Lower leg skin (tissue), 4 donors: Measurements from ENCODE around the gene TMEM198. TPM values are rescaled to one million over a fixed set of nuclear protein-coding genes. Genes with fewer than 3 reads are reported as not detected.

Experiments
- DNase-seq, 2 donors: peaks; one replicate each; pipeline ENCODE4 v3.0.0-alpha.2; 2019; ENCODE audit warnings: low spot score in 2 of 2
- H3K4me3 ChIP-seq: fragments of 200-600 bp; sonication (generic); 2 replicates; pipeline ENCODE4 v1.5.1; 2017; ENCODE audit warnings: mild to moderate bottlenecking, low read depth; ENCODE audit not compliant: poor library complexity, severe bottlenecking
- CTCF ChIP-seq, 3 donors: fragments of 450-650 bp; IDR thresholded peaks; one replicate each; pipeline ENCODE4 v1.5.1; 2016; ENCODE audit warnings: antibody characterized with exemption in 3 of 3, mild to moderate bottlenecking in 3 of 3, moderate library complexity in 2 of 3
- POLR2A ChIP-seq, 2 donors: fragments of 450-650 bp; IDR thresholded peaks; one replicate each; pipeline ENCODE4 v1.6.1; 2016 to 2017; ENCODE audit warnings: antibody characterized with exemption in 2 of 2, mild to moderate bottlenecking in 1 of 2, moderate library complexity in 1 of 2
- WGBS, 2 donors: methylation state at CpG; one replicate each; pipeline ENCODE4 v1.1.5; 2018; 5-methylcytosine and 5-hydroxymethylcytosine counted together
- intact Hi-C: fragments of 100-400 bp; cut with DNase I; formaldehyde crosslinking; loops from one replicate; pipeline ENCODE4 v1.15.0; 2023; ENCODE audit warnings: low total_unique reads
- total RNA-seq, 4 donors: library from RNA; depleted of rRNA; stranded (reverse); fragments of >200 nt; gene quantifications; one replicate each; pipeline ENCODE4 v1.1.0, GENCODE V29; 2016

TMEM198 gene
- total RNA-seq, 4 donors from 2014 or later: 0.17 to 2.1 (median 1.0) TPM

- intact Hi-C loops: no loop called here
- H3K4me3 ChIP-seq: no peak overlapping the region
- 75 to 83% methylated on average over 6 of the region's 6 CpGs for WGBS, 2 donors
- TF ChIP-seq POLR2A (IDR thresholded peaks at IDR 0.05) (no peak), CTCF (IDR thresholded peaks at IDR 0.05) (no peak)
- DNase-seq: no peak
Observed at GRCh38 chr2:219569635-219570034, 25.8 kb downstream of the TMEM198 start.

- WGBS, 2 donors: 14 to 18% methylated on average over 6 to 57 of the region's 95 CpGs
- no peak for DNase-seq
- intact Hi-C loops: no loop called here
- TF ChIP-seq POLR2A (IDR thresholded peaks at IDR 0.05): no peak
- no peak for TF ChIP-seq CTCF (IDR thresholded peaks at IDR 0.05)
- H3K4me3 ChIP-seq: peak overlapping the region; percentile 59
Observed at GRCh38 chr2:219570194-219570923, 26.5 kb downstream of the TMEM198 start.

GRCh38 chr2:219570924-219571310 lies 27.1 kb downstream of the TMEM198 start:
- peak overlapping the region; percentile 59 for H3K4me3 ChIP-seq
- intact Hi-C loops: no loop called here
- TF ChIP-seq CTCF (IDR thresholded peaks at IDR 0.05) (no peak), POLR2A (IDR thresholded peaks at IDR 0.05) (no peak)
- 0 to 1% methylated on average over 10 to 23 of the region's 55 CpGs for WGBS, 2 donors
- no peak for DNase-seq

GRCh38 chr2:219571311-219572236 lies 27.7 kb downstream of the TMEM198 start, which contains the start of gene OBSL1:
Gene OBSL1 (minus strand): TSS chr2:219571539. CDS start chr2:219571232, 307 bp downstream.
- intact Hi-C loops: no loop called here
- H3K4me3 ChIP-seq: peak within 1 kb of the TSS; percentile 59
- DNase-seq: peak in 1 of 2 donors; percentile 91
- WGBS, 2 donors: 10 to 20% methylated on average over 17 to 28 of the region's 42 CpGs
- TF ChIP-seq CTCF (IDR thresholded peaks at IDR 0.05): peak in 1 of 3 donors; percentile 96
- TF ChIP-seq POLR2A (IDR thresholded peaks at IDR 0.05): no peak

- H3K4me3 ChIP-seq: peak within 1 kb of the TSS; percentile 59
- intact Hi-C loops: no loop called here
- 73 to 76% methylated on average over 11 to 13 of the region's 13 CpGs for WGBS, 2 donors
- TF ChIP-seq CTCF (IDR thresholded peaks at IDR 0.05): no peak
- no peak for TF ChIP-seq POLR2A (IDR thresholded peaks at IDR 0.05)
- DNase-seq: no peak
Observed at GRCh38 chr2:219572237-219573001, 28.6 kb downstream of the TMEM198 start, which contains the start of gene INHA. Gene INHA (plus strand): TSS chr2:219572310. CDS start chr2:219572375, 65 bp downstream.
